Measurements from ENCODE around the gene TTBK2. TPM values are rescaled to one million over a fixed set of nuclear protein-coding genes. Genes with fewer than 3 reads are reported as not detected.

Gene TTBK2
- total and polyA plus RNA-seq, 10 of the 15 experiments (the other 5 are each of a cell fraction or from before 2014, with no cell fraction given): 0.66 to 9.1 (median 3.7) TPM

GRCh38 chr15:42868683-42869082 is 51.9 kb downstream of the TTBK2 start:
- POLR2A ChIA-PET: no interaction called here
- no peak for ATAC-seq
- DNase-seq (ENCODE audit: low read depth, low spot score): no peak
- no peak overlapping the region for H3K9ac ChIP-seq (ENCODE audit: control insufficient read depth, insufficient read depth, low read length)
- CTCF ChIA-PET: no interaction called here
- no peaks in the 10 kb centered on the region for H3K4me1 ChIP-seq (ENCODE audit: control insufficient read depth, insufficient read depth, low read length)
- no TSS peak for BruUV-seq (replicated peaks)
- no peaks in the 10 kb centered on the region for H3K27me3 ChIP-seq (replicated peaks in 1 of 2; ENCODE audit: control insufficient read depth in 2 of 2, insufficient read depth in 2 of 2, low read length in 1 of 2)
- no peak for FAIRE-seq
- WGBS (ENCODE audit: insufficient coverage, insufficient replicate concordance, low lambda C conversion rate, missing lambda C conversion rate): 100% methylated on average over 2 of the region's 2 CpGs
- RAD21 ChIA-PET (ENCODE audit: unreplicated experiment): no interaction called here
- no peak overlapping the region for H3K4me2 ChIP-seq (ENCODE audit: control insufficient read depth, insufficient read depth)
- H3K79me2 ChIP-seq (ENCODE audit: control insufficient read depth, insufficient read depth, low read length): no peaks in the 10 kb centered on the region
- H3K4me3 ChIP-seq: no peak overlapping the region
- H3K9me3 ChIP-seq (replicated peaks; ENCODE audit: control insufficient read depth, insufficient read depth, low read length): no peaks in the 10 kb centered on the region
- H4K20me1 ChIP-seq (ENCODE audit: control insufficient read depth, insufficient read depth): no peaks in the 10 kb centered on the region
- no peak overlapping the region for H3K27ac ChIP-seq (ENCODE audit: control insufficient read depth, insufficient read depth)
- TF ChIP-seq STAT1 (conservative IDR thresholded peaks at IDR 0.05) (no peak), ATF2 (IDR thresholded peaks at IDR 0.05; ENCODE audit: low read length) (no peak), ZNF217 (IDR thresholded peaks at IDR 0.05) (no peak), TCF7 (IDR thresholded peaks at IDR 0.05; ENCODE audit: borderline replicate concordance) (no peak), IKZF2 (IDR thresholded peaks at IDR 0.05) (no peak), EGR1 (IDR thresholded peaks at IDR 0.05; ENCODE audit: borderline replicate concordance in 1 of 2, low read depth in 2 of 2, low read length in 2 of 2) (no peak), MEF2B (IDR thresholded peaks at IDR 0.05; ENCODE audit: partially characterized antibody, poor library complexity, severe bottlenecking) (no peak), ESRRA (IDR thresholded peaks at IDR 0.05; ENCODE audit: low read length) (no peak), ZNF592 (IDR thresholded peaks at IDR 0.05) (no peak), FOS (IDR thresholded peaks at IDR 0.05; ENCODE audit: borderline replicate concordance, extremely low read depth, insufficient read length) (no peak), NR2C1 (IDR thresholded peaks at IDR 0.05) (no peak), CHD2 (IDR thresholded peaks at IDR 0.05; ENCODE audit: borderline replicate concordance, low read depth, low read length) (no peak), DPF2 (IDR thresholded peaks at IDR 0.05) (no peak), FOXK2 (IDR thresholded peaks at IDR 0.05) (no peak), TBL1XR1 (IDR thresholded peaks at IDR 0.05; ENCODE audit: low read depth, low read length) (no peak)
- in situ Hi-C loops (cut with MboI): no loop called here
- intact Hi-C loops (cut with micrococcal nuclease; ENCODE audit: unreplicated experiment): no loop called here
- H2AFZ ChIP-seq (ENCODE audit: control insufficient read depth, low read depth, low read length): no peak overlapping the region
- H3K36me3 ChIP-seq (ENCODE audit: control insufficient read depth in 2 of 2, insufficient read depth in 2 of 2, low read length in 1 of 2): no peaks in the 10 kb centered on the region
- SMC1A ChIA-PET (ENCODE audit: uncharacterized antibody, unreplicated experiment): no interaction called here
